Measurements from ENCODE around the gene CFAP54. TPM values are rescaled to one million over a fixed set of nuclear protein-coding genes. Genes with fewer than 3 reads are reported as not detected.

The CFAP54 gene
- polyA plus RNA-seq, 2 of the 4 experiments (the other 2 are of a cell fraction): 0.70 to 1.2 TPM

DNA sequence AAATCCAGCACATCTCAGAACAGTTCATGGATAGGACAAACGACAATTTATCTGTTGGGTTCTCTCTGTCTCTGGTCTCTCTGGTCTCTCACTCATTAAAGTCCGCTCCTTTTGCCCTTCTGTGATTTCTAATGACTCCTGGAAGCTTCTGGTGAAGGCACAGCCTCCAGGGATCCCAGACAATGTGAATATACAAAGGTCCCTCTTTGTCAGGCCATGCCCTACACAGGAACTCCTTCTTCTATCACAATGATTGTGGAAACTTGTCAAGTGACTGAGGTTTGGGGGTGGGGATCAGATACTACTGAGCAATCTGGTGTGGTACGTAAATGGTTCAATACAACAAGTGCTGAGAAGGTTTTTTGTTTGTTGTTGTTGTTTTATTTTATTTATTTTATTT lies 46.5 kb upstream of the CFAP54 start (continued):
- TF ChIP-seq ATOH8 (CRISPR knock-in tag; IDR thresholded peaks at IDR 0.05; ENCODE audit: low read depth): no peak
- no peak for TF ChIP-seq POLR2A (IDR thresholded peaks at IDR 0.05; ENCODE audit: low read length)
- no peak for TF ChIP-seq NR3C1 (IDR thresholded peaks at IDR 0.05)

GRCh38 chr12:96444399-96444798 lies 45.0 kb upstream of the CFAP54 start:
- POLR2A ChIA-PET: no interaction called here
- no peak for FAIRE-seq
- H3K4me1 ChIP-seq: 0 out of 3 replicates have a peak, but pooled peaks cover 3% of the 10 kb centered on the region
- no peak overlapping the region for H3K4me3 ChIP-seq
- no peak for DNase-seq (ENCODE audit: low read depth in 1 of 2, low spot score in 1 of 2)
- ATAC-seq: no peak
- H3K9me3 ChIP-seq: no peaks in the 10 kb centered on the region
- 92% methylated on average over 10 of the region's 10 CpGs for WGBS (ENCODE audit: missing lambda C conversion rate)
- TF ChIP-seq ZNF302 (CRISPR knock-in tag; IDR thresholded peaks at IDR 0.05) (no peak), ELK1 (IDR thresholded peaks at IDR 0.05; ENCODE audit: low read depth, low read length) (no peak)
- no peak overlapping the region for H3K27ac ChIP-seq
- CTCF ChIA-PET: interaction anchor here (1.6 to 1.7 kb wide), 2 partner anchors 17 to 45 kb away, joined by 4 to 6 read pairs; partner anchors contain the start of gene CFAP54
- H3K4me2 ChIP-seq: no peak overlapping the region

GRCh38 chr12:96445691-96446583 lies 43.4 kb upstream of the CFAP54 start:
- ATAC-seq: peak; percentile 50 to 71; a peak in 4 of 6 replicates
- CTCF ChIA-PET: interaction anchor here (1.5 to 2.1 kb wide), 4 partner anchors 9 to 44 kb away, joined by 6 to 7 read pairs (median 6); partner anchors contain the start of gene CFAP54

More at GRCh38 chr12:96445691-96446583, 43.4 kb upstream of the CFAP54 start:
- Histone ChIP-seq H3K27ac (peak overlapping the region in 1 of 2 experiments; percentile 31; a peak in 1 of 6 replicates), H3K4me3 (no peak overlapping the region), H3K4me2 (no peak overlapping the region), H3K9me3 (no peaks in the 10 kb centered on the region), H3K4me1 (0 out of 3 replicates have a peak, but pooled peaks cover 3% of the 10 kb centered on the region)
- no peak for FAIRE-seq
- peak in 1 of 2 experiments; percentile 24 for DNase-seq (ENCODE audit: low read depth in 1 of 2, low spot score in 1 of 2)
- TF ChIP-seq RFX5 (IDR thresholded peaks at IDR 0.05) (no peak), MAX (IDR thresholded peaks at IDR 0.05) (no peak), MYC (IDR thresholded peaks at IDR 0.05; ENCODE audit: borderline replicate concordance, low read length) (no peak), KDM1A (IDR thresholded peaks at IDR 0.05; ENCODE audit: low read depth) (no peak), SMC3 (IDR thresholded peaks at IDR 0.05) (no peak), JUNB (IDR thresholded peaks at IDR 0.05) (no peak), ELK1 (IDR thresholded peaks at IDR 0.05; ENCODE audit: low read depth, low read length) (no peak), NPAS2 (CRISPR knock-in tag; IDR thresholded peaks at IDR 0.05; ENCODE audit: borderline replicate concordance) (no peak), TP53 (CRISPR knock-in tag; IDR thresholded peaks at IDR 0.05) (no peak), PBX3 (IDR thresholded peaks at IDR 0.05) (no peak), POLR2AphosphoS2 (conservative IDR thresholded peaks at IDR 0.05; ENCODE audit: low read length) (no peak), BHLHE40 (IDR thresholded peaks at IDR 0.05; ENCODE audit: low read depth, low read length) (no peak), RNF2 (IDR thresholded peaks at IDR 0.05; ENCODE audit: borderline replicate concordance, low read depth) (no peak)
- POLR2A ChIA-PET: interaction anchor here (1.5 kb wide), 1 partner anchor 45 kb away, joined by 3 read pairs; the partner anchor contains the start of gene CDK17
- WGBS (ENCODE audit: missing lambda C conversion rate): 70% methylated on average over 6 of the region's 6 CpGs
